Psoas muscle (tissue), 8 donors: Measurements from ENCODE around the gene ASIC3. TPM values are rescaled to one million over a fixed set of nuclear protein-coding genes. Genes with fewer than 3 reads are reported as not detected.

Experiments used
- ATAC-seq, 4 donors: fragments of 200-7000 bp; cut with Tn5 transposase; one replicate each; pipeline ENCODE4 v1.9.1; 2020; ENCODE audit warnings: moderate library complexity in 3 of 4, mild to moderate bottlenecking in 2 of 4
- DNase-seq, 2 donors: peaks; one replicate each; pipeline ENCODE4 v3.0.0-alpha.2; 2020
- H3K27ac ChIP-seq: fragments of 200-600 bp; one replicate; pipeline ENCODE4 v1.8.0; 2022
- H3K27me3 ChIP-seq, 3 donors: fragments of 200-600 bp in 1 of 3; one replicate each; pipeline versions ENCODE4 v1.6.1 to v1.8.0; 2013 to 2022; ENCODE audit warnings: low read length in 2 of 3, mild to moderate bottlenecking in 2 of 3, moderate library complexity in 1 of 3; ENCODE audit not compliant: insufficient read depth in 3 of 3
- H3K36me3 ChIP-seq, 2 donors: fragments of 200-600 bp in 1 of 2; one replicate each; pipeline versions ENCODE4 v1.6.1 to v1.8.0; 2013 to 2022; ENCODE audit warnings: low read depth in 1 of 2, mild to moderate bottlenecking in 1 of 2, moderate library complexity in 1 of 2; ENCODE audit not compliant: insufficient read depth in 1 of 2
- H3K4me1 ChIP-seq: fragments of 200-600 bp; one replicate; pipeline ENCODE4 v1.8.0; 2022
- H3K4me3 ChIP-seq: fragments of 200-600 bp; one replicate; pipeline ENCODE4 v1.8.0; 2022; ENCODE audit warnings: mild to moderate bottlenecking
- H3K9me3 ChIP-seq: fragments of 200-600 bp; one replicate; pipeline ENCODE4 v1.8.0; 2022
- CTCF ChIP-seq: fragments of 200-600 bp; IDR thresholded peaks from one replicate; pipeline ENCODE4 v1.8.0; 2022; ENCODE audit warnings: antibody characterized with exemption
- WGBS, 3 donors: extraction: QIAGEN DNeasy Blood & Tissue Kit; methylation state at CpG; one replicate each; pipeline versions ENCODE4 v1.1.6 to v1.1.7; 2013; 5-methylcytosine and 5-hydroxymethylcytosine counted together
- intact Hi-C, 2 donors: fragments of 100-400 bp; cut with DNase I; formaldehyde crosslinking; loops; one replicate each; pipeline versions ENCODE4 v1.11.0 to v1.14.2; 2022
- polyA plus RNA-seq, 3 donors: library from polyadenylated mRNA; stranded (reverse); fragments of 200-250 nt; gene quantifications; one replicate each; pipeline ENCODE4 v1.2.3, GENCODE V29; 2013
- total RNA-seq, 4 donors: library from RNA; stranded (reverse); fragmentation: NEBNext Ultra II Directional in 2 of 4; extraction: Animal tissue kit (Norgen Biotek cat#: 25700) in 2 of 4; gene quantifications; one replicate each; pipeline versions ENCODE4 v1.2.1 to v1.2.4, GENCODE V29; 2021 to 2023
- donor health status: healthy with polysubstance abuse.
- donor health status: DM: no; HTN: no; CAD: no; lungs with moderate emphysema.
- donor health status: Bipolar disorder and iron deficiency.
- donor health status: healthy.
- donor health status: DM: yes; HTN: yes; CAD: no.
- donor health status: DM: no; HTN: no; CAD: no.
- donor health status: DM: no; HTN: no; CAD: no.
- donor health status: DM: yes; HTN: yes; CAD: no.

ASIC3 gene
- total and polyA plus RNA-seq, 7 donors, result 1.8 to 6.2 (median 3.0) TPM

- Histone ChIP-seq H3K4me1 (peaks cover 8% of the 10 kb centered on the region), H3K9me3 (no peaks in the 10 kb centered on the region), H3K27ac (no peak overlapping the region), H3K27me3 (peaks cover 0 to 78% (median 15%) of the 10 kb centered on the region in 3 donors), H3K36me3 (no peaks in the 10 kb centered on the region), H3K4me3 (no peak overlapping the region)
- intact Hi-C loops, result no loop called here
- 83 to 89% (median 85%) methylated on average over 8 of the region's 8 CpGs for WGBS, 3 donors
- DNase-seq (no peak), ATAC-seq (no peak)
- no peak for TF ChIP-seq CTCF
These were observed 31.8 kb upstream of the ASIC3 start for GRCh38 chr7:151016505-151016904.

DNA sequence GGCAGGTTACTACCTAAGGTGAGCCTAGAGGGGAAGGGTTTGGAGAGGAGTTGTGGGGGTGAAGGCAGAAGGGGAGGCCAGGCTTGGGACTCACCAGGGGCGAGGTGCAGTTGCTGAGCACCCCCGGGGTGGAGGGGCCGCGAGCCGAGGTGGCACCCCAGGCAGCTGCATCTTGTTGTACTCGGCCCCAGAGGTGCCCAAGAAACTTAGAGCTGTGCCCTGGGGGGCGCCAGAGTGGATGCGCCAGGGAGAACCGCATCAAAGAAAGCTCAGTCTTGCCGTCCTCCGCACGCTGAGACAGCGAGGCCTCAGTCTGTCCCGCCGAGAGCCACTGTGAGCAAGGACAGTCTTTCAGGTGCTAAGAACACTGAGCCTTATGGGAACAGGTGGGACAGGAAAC is 31.4 kb upstream of the ASIC3 start:
- TF ChIP-seq CTCF, result no peak
- no peak overlapping the region for H3K27ac ChIP-seq
- DNase-seq, result no peak
- ATAC-seq, result no peak
- no peaks in the 10 kb centered on the region for H3K36me3 ChIP-seq
- intact Hi-C loops, result no loop called here
- peaks cover 0 to 76% (median 13%) of the 10 kb centered on the region in 3 donors for H3K27me3 ChIP-seq
- H3K9me3 ChIP-seq, result no peaks in the 10 kb centered on the region
- peaks cover 8% of the 10 kb centered on the region for H3K4me1 ChIP-seq
- 84 to 88% (median 85%) methylated on average over 14 to 15 of the region's 15 CpGs for WGBS, 3 donors
- no peak overlapping the region for H3K4me3 ChIP-seq

DNA sequence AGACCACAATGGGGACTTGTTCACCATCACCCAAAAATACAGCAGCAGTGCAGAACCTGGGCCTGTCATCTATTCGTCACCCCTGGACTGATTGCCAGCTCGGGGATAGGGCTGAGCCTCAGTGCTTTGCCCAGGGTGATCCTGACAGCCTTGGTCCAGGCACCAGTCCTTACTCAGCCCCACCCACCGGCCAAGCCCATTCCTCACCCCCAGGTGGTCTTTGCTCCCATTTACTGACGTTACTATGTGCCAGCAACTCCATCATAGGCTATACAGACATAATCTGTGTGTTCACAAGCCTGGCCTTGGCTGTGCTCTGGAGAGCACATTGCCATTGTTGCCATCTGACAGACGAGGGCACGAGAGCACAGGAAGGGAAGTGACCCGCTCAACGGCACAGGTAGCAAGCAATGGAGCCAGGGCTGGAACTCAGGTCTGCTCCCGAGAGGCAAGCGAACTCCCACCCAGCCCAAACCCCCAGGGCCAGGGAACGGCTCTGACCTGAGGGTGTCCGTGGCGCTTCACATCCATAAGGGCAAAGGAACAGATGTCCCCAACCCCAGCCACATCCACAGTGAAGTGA is 30.9 kb upstream of the ASIC3 start:
- 40 to 49% (median 46%) methylated on average over 13 of the region's 13 CpGs for WGBS, 3 donors
- H3K36me3 ChIP-seq, result no peaks in the 10 kb centered on the region
- DNase-seq (no peak), ATAC-seq (no peak)
- peaks cover 8% of the 10 kb centered on the region for H3K4me1 ChIP-seq
- no peak for TF ChIP-seq CTCF
- H3K27me3 ChIP-seq, result peaks cover 0 to 71% (median 10%) of the 10 kb centered on the region in 3 donors
- H3K9me3 ChIP-seq, result no peaks in the 10 kb centered on the region
- no peak overlapping the region for H3K27ac ChIP-seq
- no peak overlapping the region for H3K4me3 ChIP-seq
- intact Hi-C loops, result no loop called here

GRCh38 chr7:151017953-151018420 is 30.3 kb upstream of the ASIC3 start:
- intact Hi-C loops, result no loop called here
- 3 to 4% (median 4%) methylated on average over 34 of the region's 34 CpGs for WGBS, 3 donors
- H3K4me1 ChIP-seq, result peaks cover 8% of the 10 kb centered on the region
- H3K27ac ChIP-seq, result no peak overlapping the region
- H3K9me3 ChIP-seq, result no peaks in the 10 kb centered on the region
- peak overlapping the region; percentile 51 for H3K4me3 ChIP-seq
- ATAC-seq, result peak; percentile 64 to 84 (median 74)
- TF ChIP-seq CTCF, result peak; percentile 87
- H3K36me3 ChIP-seq, result no peaks in the 10 kb centered on the region
- DNase-seq, result peak; percentile 69 to 85
- H3K27me3 ChIP-seq, result peaks cover 0 to 66% (median 6%) of the 10 kb centered on the region in 3 donors
